Caco-2 (cell line): ENCODE data around the gene AP3D1. TPM values are rescaled to one million over a fixed set of nuclear protein-coding genes. Genes with fewer than 3 reads are reported as not detected.

Experiments used
- BruUV-seq: library from RNA; stranded (reverse); fragments of 400-500 nt; replicated peaks from 2 replicates; lab custom pipeline; 2021; lab: Mats Ljungman, UMichigan
- CTCF ChIA-PET: fragments of 300-600 bp; sonication (Branson Sonifier 250); formaldehyde crosslinking; loops from one replicate; lab custom pipeline; 2022; ENCODE audit warnings: antibody characterized with exemption; lab: Charles Lee
- POLR2A ChIA-PET: fragments of 300-600 bp; sonication (Branson Sonifier 250); formaldehyde crosslinking; loops from one replicate; lab custom pipeline; 2022; ENCODE audit warnings: antibody characterized with exemption; lab: Charles Lee
- DNase-seq, 2 experiments: peaks; one replicate each; pipeline versions ENCODE4 v3.0.0 to v3.0.0-alpha.2; 2020 to 2022
- H3K27me3 ChIP-seq: replicated peaks from 2 replicates; pipeline ENCODE4 v1.6.0; 2011; ENCODE audit warnings: low read length; ENCODE audit not compliant: control insufficient read depth, insufficient read depth
- H3K36me3 ChIP-seq: 2 replicates; pipeline ENCODE4 v1.5.1; 2011; ENCODE audit warnings: low read length; ENCODE audit not compliant: control insufficient read depth, insufficient read depth
- H3K4me1 ChIP-seq: fragments of 250-450 bp; sonication (Bioruptor Pico); 2 replicates; pipeline ENCODE4 v1.5.1; 2020; ENCODE audit warnings: mild to moderate bottlenecking
- H3K4me3 ChIP-seq: 2 replicates; pipeline ENCODE4 v1.5.1; 2011; ENCODE audit warnings: low read depth, mild to moderate bottlenecking, control low read depth, low read length
- H3K9me3 ChIP-seq: fragments of 250-450 bp; sonication (Bioruptor Pico); 2 replicates; pipeline ENCODE4 v1.5.1; 2020; ENCODE audit warnings: mild to moderate bottlenecking, moderate library complexity
- H3K27ac Mint-ChIP-seq: one replicate; pipeline ENCODE4 v1.8.0; 2022; ENCODE audit warnings: mixed read lengths; ENCODE audit not compliant: unreplicated experiment
- H3K27me3 Mint-ChIP-seq: one replicate; pipeline ENCODE4 v1.8.0; 2022; ENCODE audit warnings: mixed read lengths; ENCODE audit not compliant: insufficient read depth, unreplicated experiment
- H3K36me3 Mint-ChIP-seq: one replicate; pipeline ENCODE4 v1.8.0; 2022; ENCODE audit warnings: mild to moderate bottlenecking, mixed read lengths; ENCODE audit not compliant: insufficient read depth, unreplicated experiment
- H3K4me1 Mint-ChIP-seq: one replicate; pipeline ENCODE4 v1.8.0; 2022; ENCODE audit warnings: low read depth, mixed read lengths; ENCODE audit not compliant: unreplicated experiment
- H3K4me3 Mint-ChIP-seq: one replicate; pipeline ENCODE4 v1.8.0; 2022; ENCODE audit warnings: mild to moderate bottlenecking, moderate library complexity, mixed read lengths; ENCODE audit not compliant: unreplicated experiment
- H3K9me3 Mint-ChIP-seq: one replicate; pipeline ENCODE4 v1.8.0; 2022; ENCODE audit warnings: mixed read lengths; ENCODE audit not compliant: unreplicated experiment
- CTCF ChIP-seq, 2 experiments: fragments of 200-600 bp in 1 of 2; IDR thresholded peaks; 1 replicate in 1 of 2; 2 replicates in 1 of 2; pipeline versions ENCODE4 v1.5.1 to v1.8.0; 2011 to 2022; ENCODE audit warnings: antibody characterized with exemption in 1 of 2, control low read depth in 1 of 2, inconsistent platforms in 1 of 2, low read depth in 1 of 2, low read length in 1 of 2, mild to moderate bottlenecking in 1 of 2, moderate library complexity in 1 of 2; ENCODE audit not compliant: insufficient read depth in 1 of 2, severe bottlenecking in 1 of 2, unreplicated experiment in 1 of 2
- intact Hi-C: fragments of 100-400 bp; cut with micrococcal nuclease; formaldehyde crosslinking; loops from one replicate; pipeline ENCODE4 v1.10.0; 2022; ENCODE audit not compliant: unreplicated experiment
- total RNA-seq: library from RNA; stranded (reverse); gene quantifications from 2 replicates; pipeline ENCODE4 v1.2.3, GENCODE V29; 2022

AP3D1 gene
- total RNA-seq, 1 experiment from 2014 or later, result 151 TPM

- intact Hi-C loops, result no loop called here
- H3K27ac Mint-ChIP-seq, result no peak overlapping the region
- CTCF ChIA-PET, result no interaction called here
- H3K27me3 Mint-ChIP-seq, result no peaks in the 10 kb centered on the region
- H3K4me3 Mint-ChIP-seq, result no peak overlapping the region
- no peaks in the 10 kb centered on the region for H3K36me3 ChIP-seq
- peaks cover 13% of the 10 kb centered on the region for H3K4me1 ChIP-seq
- peaks cover 16% of the 10 kb centered on the region for H3K36me3 Mint-ChIP-seq
- no peak for TF ChIP-seq CTCF (IDR thresholded peaks at IDR 0.05; ENCODE audit: insufficient read depth in 1 of 2, low read depth in 1 of 2, low read length in 1 of 2, severe bottlenecking in 1 of 2, unreplicated experiment in 1 of 2)
- no peaks in the 10 kb centered on the region for H3K27me3 ChIP-seq
- DNase-seq, result no peak
- H3K4me1 Mint-ChIP-seq, result no peaks in the 10 kb centered on the region
- no peaks in the 10 kb centered on the region for H3K9me3 ChIP-seq
- no peaks in the 10 kb centered on the region for H3K9me3 Mint-ChIP-seq
- POLR2A ChIA-PET, result no interaction called here
- BruUV-seq, result no TSS peak
- H3K4me3 ChIP-seq, result no peak overlapping the region
Measured at GRCh38 chr19:2054763-2055162, 96.6 kb downstream of the AP3D1 start.

GRCh38 chr19:2053601-2054389 is 97.6 kb downstream of the AP3D1 start:
- H3K9me3 Mint-ChIP-seq, result no peaks in the 10 kb centered on the region
- intact Hi-C loops, result no loop called here
- H3K27me3 ChIP-seq, result no peaks in the 10 kb centered on the region
- CTCF ChIA-PET, result interaction anchor here (0.6 kb wide), 1 partner anchor 1110 kb away, joined by 3 read pairs; no protein-coding TSS in a partner anchor
- H3K27ac Mint-ChIP-seq, result no peak overlapping the region
- no TSS peak for BruUV-seq
- no peaks in the 10 kb centered on the region for H3K9me3 ChIP-seq
- TF ChIP-seq CTCF (IDR thresholded peaks at IDR 0.05; ENCODE audit: insufficient read depth in 1 of 2, low read depth in 1 of 2, low read length in 1 of 2, severe bottlenecking in 1 of 2, unreplicated experiment in 1 of 2), result no peak
- no peak for DNase-seq
- no peaks in the 10 kb centered on the region for H3K4me1 Mint-ChIP-seq
- H3K36me3 ChIP-seq, result peaks cover 2% of the 10 kb centered on the region; the same call in 1 of the 2 replicates
- H3K4me3 ChIP-seq, result no peak overlapping the region
- H3K36me3 Mint-ChIP-seq, result peaks cover 20% of the 10 kb centered on the region
- H3K4me3 Mint-ChIP-seq, result no peak overlapping the region
- peaks cover 15% of the 10 kb centered on the region for H3K4me1 ChIP-seq
- H3K27me3 Mint-ChIP-seq, result no peaks in the 10 kb centered on the region
- POLR2A ChIA-PET, result no interaction called here

- H3K4me1 Mint-ChIP-seq, result no peaks in the 10 kb centered on the region
- Histone ChIP-seq H3K4me3 (no peak overlapping the region; the same call in none of the 2 replicates), H3K4me1 (peaks cover 15% of the 10 kb centered on the region), H3K9me3 (no peaks in the 10 kb centered on the region), H3K27me3 (no peaks in the 10 kb centered on the region), H3K36me3 (peaks cover 3% of the 10 kb centered on the region; the same call in 1 of the 2 replicates)
- peak overlapping the region; percentile 63 for H3K27ac Mint-ChIP-seq
- H3K4me3 Mint-ChIP-seq, result peak overlapping the region; percentile 77
- CTCF ChIA-PET, result no interaction called here
- H3K27me3 Mint-ChIP-seq, result no peaks in the 10 kb centered on the region
- DNase-seq, result no peak
- no peak for TF ChIP-seq CTCF (IDR thresholded peaks at IDR 0.05; ENCODE audit: insufficient read depth in 1 of 2, low read depth in 1 of 2, low read length in 1 of 2, severe bottlenecking in 1 of 2, unreplicated experiment in 1 of 2)
- H3K9me3 Mint-ChIP-seq, result no peaks in the 10 kb centered on the region
- BruUV-seq, result no TSS peak
- peaks cover 20% of the 10 kb centered on the region for H3K36me3 Mint-ChIP-seq
- POLR2A ChIA-PET, result interaction anchor here (0.6 kb wide), 2 partner anchors 10 to 14 kb away, joined by 4 to 5 read pairs; no protein-coding TSS in a partner anchor
- intact Hi-C loops, result no loop called here
Measured at GRCh38 chr19:2051773-2052704, 99.3 kb downstream of the AP3D1 start.
